ENCODE results near the gene ZEB2.

ZEB2 gene

DNA sequence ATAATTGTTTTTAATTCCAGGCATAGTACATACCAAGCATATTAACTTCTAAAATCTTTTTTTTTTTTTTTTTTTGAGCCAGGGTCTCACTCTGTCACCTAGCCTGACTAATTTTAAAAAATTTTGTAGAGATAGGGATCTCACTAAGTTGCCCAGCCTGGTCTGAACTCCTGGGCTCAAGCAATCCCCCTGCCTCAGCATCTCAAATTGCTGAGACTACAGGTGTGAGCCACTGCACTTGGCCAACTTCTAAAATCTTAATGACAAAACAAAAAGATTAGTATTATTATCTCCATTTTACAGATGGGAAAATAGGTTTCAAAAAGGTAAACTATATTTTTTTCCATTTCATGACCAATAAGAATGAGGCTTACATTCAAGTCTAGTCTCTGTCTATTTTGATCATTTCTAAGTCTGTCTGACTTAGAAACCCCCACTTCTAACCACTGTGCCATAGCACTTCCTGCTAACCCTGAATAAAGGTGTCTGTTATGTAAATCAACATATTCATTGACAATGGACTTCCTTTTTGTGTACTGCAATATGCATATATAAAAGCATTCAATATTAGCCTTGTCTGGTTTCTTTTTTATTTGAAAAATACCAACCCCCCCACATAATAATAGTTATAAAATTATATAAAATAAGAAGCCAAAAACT is 28.7 kb upstream of the ZEB2 start:
- Histone ChIP-seq H3K9me3 (ENCODE audit: control insufficient read depth in 1 of 2, low read length in 2 of 2) (no peaks in the 10 kb centered on the region), H3K4me3 (ENCODE audit: low read depth in 1 of 2, low read length in 2 of 2) (no peak overlapping the region), H3K27me3 (ENCODE audit: low read depth, low read length) (no peaks in the 10 kb centered on the region), H3K4me1 (ENCODE audit: control insufficient read depth in 1 of 2, insufficient read depth in 2 of 2, low read length in 2 of 2) (no peaks in the 10 kb centered on the region), H3K27ac (ENCODE audit: low read length) (no peak overlapping the region), H3K36me3 (ENCODE audit: control insufficient read depth in 1 of 2, insufficient read depth in 2 of 2, low read length in 2 of 2) (no peaks in the 10 kb centered on the region)

DNA sequence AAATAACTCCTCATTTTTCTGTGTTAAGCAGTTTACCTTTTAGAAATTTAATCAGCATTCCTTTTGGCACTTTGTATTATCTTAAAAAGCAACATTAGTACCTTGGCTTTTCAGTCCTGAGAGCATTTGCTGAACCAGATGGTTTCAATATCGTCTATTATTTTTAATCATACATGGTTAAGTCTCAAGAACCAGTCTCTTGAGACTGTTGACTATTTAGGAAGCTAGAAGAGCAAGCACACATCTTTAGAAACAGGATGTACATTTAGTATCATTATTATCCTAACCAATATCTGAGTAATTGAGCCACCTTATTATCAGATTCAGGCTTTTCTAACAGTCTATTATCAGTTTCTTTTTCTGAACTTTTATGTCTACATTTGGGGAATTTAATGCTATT is 28.2 kb upstream of the ZEB2 start:
- no peaks in the 10 kb centered on the region for H3K27me3 ChIP-seq (ENCODE audit: low read depth, low read length)
- H3K4me1 ChIP-seq (ENCODE audit: control insufficient read depth in 1 of 2, insufficient read depth in 2 of 2, low read length in 2 of 2) = no peaks in the 10 kb centered on the region
- H3K27ac ChIP-seq (ENCODE audit: low read length) = no peak overlapping the region

DNA sequence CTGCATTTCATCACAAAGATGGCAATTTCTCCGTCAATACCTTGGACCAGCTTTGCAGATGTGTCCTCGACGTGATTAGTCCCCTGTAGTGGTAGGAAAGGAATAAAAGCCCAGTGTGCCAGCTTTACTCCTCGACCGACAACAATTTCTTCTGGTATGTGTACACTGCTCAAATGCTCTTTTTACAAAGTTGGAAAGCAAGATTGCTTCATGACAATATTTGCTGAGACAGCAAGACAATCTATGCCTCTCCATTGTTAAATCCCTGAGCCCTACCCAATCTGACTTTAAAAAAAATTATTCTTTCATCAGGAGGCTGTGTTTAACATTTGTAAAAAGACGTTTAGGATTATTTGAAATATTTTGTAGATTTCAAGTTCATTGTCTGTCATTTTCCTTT is 27.6 kb upstream of the ZEB2 start:
- H3K4me1 ChIP-seq (ENCODE audit: control insufficient read depth in 1 of 2, insufficient read depth in 2 of 2, low read length in 2 of 2) = no peaks in the 10 kb centered on the region
- no peak overlapping the region for H3K4me3 ChIP-seq (ENCODE audit: low read depth in 1 of 2, low read length in 2 of 2)
- H3K36me3 ChIP-seq (ENCODE audit: control insufficient read depth in 1 of 2, insufficient read depth in 2 of 2, low read length in 2 of 2) = no peaks in the 10 kb centered on the region
- no peaks in the 10 kb centered on the region for H3K9me3 ChIP-seq (ENCODE audit: control insufficient read depth in 1 of 2, low read length in 2 of 2)
- H3K27me3 ChIP-seq (ENCODE audit: low read depth, low read length) = no peaks in the 10 kb centered on the region
- H3K27ac ChIP-seq (ENCODE audit: low read length) = no peak overlapping the region

More for the DNA sequence above, 28.2 kb upstream of the ZEB2 start:
- Histone ChIP-seq H3K4me3 (ENCODE audit: low read depth in 1 of 2, low read length in 2 of 2) (no peak overlapping the region), H3K36me3 (ENCODE audit: control insufficient read depth in 1 of 2, insufficient read depth in 2 of 2, low read length in 2 of 2) (no peaks in the 10 kb centered on the region), H3K9me3 (ENCODE audit: control insufficient read depth in 1 of 2, low read length in 2 of 2) (no peaks in the 10 kb centered on the region)

DNA sequence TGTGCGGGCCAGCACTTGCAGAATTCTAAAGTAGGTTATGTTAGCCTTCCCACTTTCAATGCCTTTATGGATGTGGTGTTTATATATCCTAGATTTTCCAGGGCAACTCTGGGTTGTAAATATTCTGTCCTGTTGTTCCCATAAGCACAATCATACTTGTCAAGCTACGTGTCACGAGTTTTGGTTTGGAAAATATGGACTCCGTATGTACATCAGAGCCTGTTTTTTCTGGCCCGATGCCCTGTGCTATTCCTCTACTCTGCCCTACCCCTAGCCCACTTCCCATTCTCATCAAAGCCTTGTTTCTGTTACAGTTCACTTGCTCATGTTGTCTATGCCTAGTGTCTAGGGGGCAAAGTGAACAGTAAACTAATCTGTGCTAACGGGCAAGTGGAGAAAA is 27.0 kb upstream of the ZEB2 start:
- Histone ChIP-seq H3K4me1 (ENCODE audit: control insufficient read depth in 1 of 2, insufficient read depth in 2 of 2, low read length in 2 of 2) (no peaks in the 10 kb centered on the region), H3K4me3 (ENCODE audit: low read depth in 1 of 2, low read length in 2 of 2) (no peak overlapping the region), H3K9me3 (ENCODE audit: control insufficient read depth in 1 of 2, low read length in 2 of 2) (no peaks in the 10 kb centered on the region), H3K36me3 (ENCODE audit: control insufficient read depth in 1 of 2, insufficient read depth in 2 of 2, low read length in 2 of 2) (no peaks in the 10 kb centered on the region), H3K27me3 (ENCODE audit: low read depth, low read length) (no peaks in the 10 kb centered on the region), H3K27ac (ENCODE audit: low read length) (no peak overlapping the region)

DNA sequence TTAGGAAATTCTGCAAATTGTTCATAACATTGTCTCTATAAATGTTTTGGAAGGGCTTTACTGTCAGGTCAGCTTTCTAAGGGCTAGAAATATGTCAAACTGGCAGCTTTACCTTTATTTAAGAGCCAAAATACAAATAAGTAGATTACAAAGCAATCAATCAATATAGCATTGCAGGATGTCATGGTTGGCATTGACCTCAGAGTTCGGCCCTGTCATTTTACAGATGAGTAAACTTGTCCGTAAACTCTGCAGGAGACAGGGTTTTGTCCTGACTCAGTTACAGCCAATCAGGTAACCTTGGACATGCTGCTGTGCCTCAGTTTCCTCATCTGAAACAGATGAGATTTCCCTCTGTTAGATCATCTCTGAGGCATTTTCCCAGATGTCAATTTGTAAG is 25.9 kb upstream of the ZEB2 start:
- no peaks in the 10 kb centered on the region for H3K4me1 ChIP-seq (ENCODE audit: control insufficient read depth in 1 of 2, insufficient read depth in 2 of 2, low read length in 2 of 2)
- H3K36me3 ChIP-seq (ENCODE audit: control insufficient read depth in 1 of 2, insufficient read depth in 2 of 2, low read length in 2 of 2) = no peaks in the 10 kb centered on the region

GRCh38 chr2:144544053-144544452 is 24.1 kb upstream of the ZEB2 start:
- Histone ChIP-seq H3K9me3 (ENCODE audit: control insufficient read depth in 1 of 2, low read length in 2 of 2) (no peaks in the 10 kb centered on the region), H3K4me3 (ENCODE audit: low read depth in 1 of 2, low read length in 2 of 2) (no peak overlapping the region), H3K27me3 (ENCODE audit: low read depth, low read length) (no peaks in the 10 kb centered on the region), H3K4me1 (ENCODE audit: control insufficient read depth in 1 of 2, insufficient read depth in 2 of 2, low read length in 2 of 2) (no peaks in the 10 kb centered on the region), H3K27ac (ENCODE audit: low read length) (no peak overlapping the region), H3K36me3 (ENCODE audit: control insufficient read depth in 1 of 2, insufficient read depth in 2 of 2, low read length in 2 of 2) (no peaks in the 10 kb centered on the region)

More for the DNA sequence above, 25.9 kb upstream of the ZEB2 start:
- Histone ChIP-seq H3K27me3 (ENCODE audit: low read depth, low read length) (no peaks in the 10 kb centered on the region), H3K4me3 (ENCODE audit: low read depth in 1 of 2, low read length in 2 of 2) (no peak overlapping the region), H3K9me3 (ENCODE audit: control insufficient read depth in 1 of 2, low read length in 2 of 2) (no peaks in the 10 kb centered on the region), H3K27ac (ENCODE audit: low read length) (no peak overlapping the region)

- H3K9me3 ChIP-seq (ENCODE audit: control insufficient read depth in 1 of 2, low read length in 2 of 2) = no peaks in the 10 kb centered on the region
- H3K36me3 ChIP-seq (ENCODE audit: control insufficient read depth in 1 of 2, insufficient read depth in 2 of 2, low read length in 2 of 2) = no peaks in the 10 kb centered on the region
- no peaks in the 10 kb centered on the region for H3K4me1 ChIP-seq (ENCODE audit: control insufficient read depth in 1 of 2, insufficient read depth in 2 of 2, low read length in 2 of 2)
- H3K27me3 ChIP-seq (ENCODE audit: low read depth, low read length) = no peaks in the 10 kb centered on the region
- H3K27ac ChIP-seq (ENCODE audit: low read length) = no peak overlapping the region
- no peak overlapping the region for H3K4me3 ChIP-seq (ENCODE audit: low read depth in 1 of 2, low read length in 2 of 2)
These were observed 21.5 kb upstream of the ZEB2 start for GRCh38 chr2:144541396-144541795.

- H3K27me3 ChIP-seq (ENCODE audit: low read depth, low read length) = no peaks in the 10 kb centered on the region
- no peaks in the 10 kb centered on the region for H3K36me3 ChIP-seq (ENCODE audit: control insufficient read depth in 1 of 2, insufficient read depth in 2 of 2, low read length in 2 of 2)
- no peak overlapping the region for H3K4me3 ChIP-seq (ENCODE audit: low read depth in 1 of 2, low read length in 2 of 2)
These were observed 19.4 kb upstream of the ZEB2 start for GRCh38 chr2:144539289-144539782.

GRCh38 chr2:144535300-144535699 is 15.4 kb upstream of the ZEB2 start:
- Histone ChIP-seq H3K36me3 (ENCODE audit: control insufficient read depth in 1 of 2, insufficient read depth in 2 of 2, low read length in 2 of 2) (no peaks in the 10 kb centered on the region), H3K27ac (ENCODE audit: low read length) (no peak overlapping the region), H3K4me3 (ENCODE audit: low read depth in 1 of 2, low read length in 2 of 2) (no peak overlapping the region), H3K9me3 (ENCODE audit: control insufficient read depth in 1 of 2, low read length in 2 of 2) (no peaks in the 10 kb centered on the region), H3K4me1 (ENCODE audit: control insufficient read depth in 1 of 2, insufficient read depth in 2 of 2, low read length in 2 of 2) (no peaks in the 10 kb centered on the region), H3K27me3 (ENCODE audit: low read depth, low read length) (no peaks in the 10 kb centered on the region)

More at GRCh38 chr2:144539289-144539782, 19.4 kb upstream of the ZEB2 start:
- no peaks in the 10 kb centered on the region for H3K4me1 ChIP-seq (ENCODE audit: control insufficient read depth in 1 of 2, insufficient read depth in 2 of 2, low read length in 2 of 2)
- no peaks in the 10 kb centered on the region for H3K9me3 ChIP-seq (ENCODE audit: control insufficient read depth in 1 of 2, low read length in 2 of 2)
- H3K27ac ChIP-seq (ENCODE audit: low read length) = no peak overlapping the region

DNA sequence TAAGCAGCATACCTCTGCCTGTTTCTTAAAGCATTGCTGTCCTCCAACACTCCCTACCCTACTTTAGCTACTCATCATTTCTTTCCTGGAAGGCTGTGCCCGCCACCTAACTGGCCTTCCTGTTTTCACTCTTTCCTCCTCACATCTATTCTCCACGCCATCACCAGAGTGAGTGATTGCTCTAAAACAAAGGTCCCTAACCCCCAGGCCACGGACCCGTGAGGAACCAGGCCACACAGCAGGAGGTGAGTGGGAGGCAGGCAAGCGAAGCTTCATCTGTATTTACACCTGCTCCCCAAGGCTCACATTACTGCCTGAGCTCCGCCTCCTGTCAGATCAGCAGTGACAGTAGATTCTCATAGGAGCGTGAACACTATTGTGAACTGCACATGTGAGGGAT is 13.3 kb upstream of the ZEB2 start:
- Histone ChIP-seq H3K4me3 (ENCODE audit: low read depth in 1 of 2, low read length in 2 of 2) (no peak overlapping the region), H3K27me3 (ENCODE audit: low read depth, low read length) (no peaks in the 10 kb centered on the region), H3K36me3 (ENCODE audit: control insufficient read depth in 1 of 2, insufficient read depth in 2 of 2, low read length in 2 of 2) (no peaks in the 10 kb centered on the region), H3K27ac (ENCODE audit: low read length) (no peak overlapping the region), H3K9me3 (ENCODE audit: control insufficient read depth in 1 of 2, low read length in 2 of 2) (no peaks in the 10 kb centered on the region), H3K4me1 (ENCODE audit: control insufficient read depth in 1 of 2, insufficient read depth in 2 of 2, low read length in 2 of 2) (no peaks in the 10 kb centered on the region)

GRCh38 chr2:144530596-144530995 is 10.7 kb upstream of the ZEB2 start:
- H3K27ac ChIP-seq (ENCODE audit: low read length) = no peak overlapping the region
- H3K36me3 ChIP-seq (ENCODE audit: control insufficient read depth in 1 of 2, insufficient read depth in 2 of 2, low read length in 2 of 2) = no peaks in the 10 kb centered on the region
- no peaks in the 10 kb centered on the region for H3K9me3 ChIP-seq (ENCODE audit: control insufficient read depth in 1 of 2, low read length in 2 of 2)
- peaks cover 0 to 5% of the 10 kb centered on the region in 2 donors for H3K4me1 ChIP-seq (ENCODE audit: control insufficient read depth in 1 of 2, insufficient read depth in 2 of 2, low read length in 2 of 2)
- H3K27me3 ChIP-seq (ENCODE audit: low read depth, low read length) = no peaks in the 10 kb centered on the region
- H3K4me3 ChIP-seq (ENCODE audit: low read depth in 1 of 2, low read length in 2 of 2) = no peak overlapping the region

DNA sequence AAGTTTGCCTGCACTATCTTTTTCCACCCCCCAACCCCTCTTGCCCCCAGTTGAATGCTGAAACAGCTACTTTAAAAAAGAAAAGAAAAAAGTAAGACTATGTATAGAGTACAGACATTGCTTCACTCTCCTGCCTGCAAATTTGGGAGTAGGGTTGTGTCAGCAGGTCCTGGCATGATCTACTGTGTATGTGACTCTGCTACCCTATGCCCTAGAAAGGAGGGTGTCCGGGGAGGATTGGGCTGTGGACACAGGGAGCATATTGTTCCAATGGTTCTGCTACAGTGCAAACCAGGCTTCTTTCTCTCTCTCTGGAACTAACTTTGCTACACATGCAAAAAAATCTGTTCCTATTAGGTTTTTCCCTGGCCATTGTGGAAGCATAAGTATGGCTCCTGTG is 9.9 kb upstream of the ZEB2 start:
- H3K9me3 ChIP-seq (ENCODE audit: control insufficient read depth in 1 of 2, low read length in 2 of 2) = no peaks in the 10 kb centered on the region
- H3K4me3 ChIP-seq (ENCODE audit: low read depth in 1 of 2, low read length in 2 of 2) = no peak overlapping the region
- H3K27ac ChIP-seq (ENCODE audit: low read length) = no peak overlapping the region
- no peaks in the 10 kb centered on the region for H3K27me3 ChIP-seq (ENCODE audit: low read depth, low read length)
- no peaks in the 10 kb centered on the region for H3K36me3 ChIP-seq (ENCODE audit: control insufficient read depth in 1 of 2, insufficient read depth in 2 of 2, low read length in 2 of 2)
- H3K4me1 ChIP-seq (ENCODE audit: control insufficient read depth in 1 of 2, insufficient read depth in 2 of 2, low read length in 2 of 2) = peaks cover 0 to 5% of the 10 kb centered on the region in 2 donors
